H1 (cell line): Measurements from ENCODE around the gene EIF2A. TPM values are rescaled to one million over a fixed set of nuclear protein-coding genes. Genes with fewer than 3 reads are reported as not detected.

ENCODE experiments used
- TAF1 ChIP-seq: IDR thresholded peaks from 2 replicates; pipeline ENCODE4 v1.6.1; 2011; ENCODE audit warnings: mild to moderate bottlenecking, low read depth, low read length
- TBP ChIP-seq: IDR thresholded peaks from 2 replicates; pipeline ENCODE4 v1.6.1; 2011; ENCODE audit warnings: low read depth, low read length, improper control_type of control experiment
- ZNF274 ChIP-seq: IDR thresholded peaks from 2 replicates; pipeline ENCODE4 v1.7.0; 2012; ENCODE audit warnings: low read length, borderline replicate concordance; ENCODE audit errors: extremely low read depth
- polyA plus RNA-seq, 7 experiments: library from polyadenylated mRNA; depleted of rRNA in 3 of 7; stranded (reverse) in 5 of 7; unstranded in 2 of 7; fragments of >200 nt in 5 of 7; fragments of 200-250 nt in 2 of 7; gene quantifications; 1 replicate in 5 of 7; 2 replicates in 1 of 7; 4 replicates in 1 of 7; pipeline versions ENCODE4 v1.2.1 to v1.2.3, GENCODE V29; 2011 to 2013; ENCODE audit warnings: missing spikeins in 2 of 7, mixed read lengths in 2 of 7
- total RNA-seq: library from RNA; stranded (reverse); fragmentation: NEBNext Ultra II Directional; extraction: Animal tissue kit (Norgen Biotek cat#: 25700); gene quantifications from 2 replicates; pipeline ENCODE4 v1.2.1, GENCODE V29; 2021

EIF2A gene
- total and polyA plus RNA-seq, 2 of the 8 experiments (the other 6 are each of a cell fraction or from before 2014, with no cell fraction given): 59.3 to 91.6 TPM

GRCh38 chr3:150515210-150515609 is 31.4 kb upstream of the EIF2A start (continued):
- no peak for TF ChIP-seq ZNF274
- no peak for TF ChIP-seq TBP
- TF ChIP-seq TAF1: no peak
